CD4-positive, alpha-beta T cell treated with Interleukin-6 for 4 hours (primary cell): Measurements from ENCODE around the gene ZSCAN5B.
"Not testable (repeated sequence)": the region's sequence is repeated elsewhere in the genome, so short reads cannot be mapped to it uniquely, and the experiment has no call there.

ENCODE experiments used
- DNase-seq: peaks from one replicate; pipeline ENCODE4 v3.0.0-alpha.2; 2020; ENCODE audit warnings: mixed read lengths

The ZSCAN5B gene

GRCh38 chr19:56174550-56174949, 23.0 kb downstream of the ZSCAN5B start:
- DNase-seq: no peak

- DNase-seq: no peak
Observed at GRCh38 chr19:56174086-56174485, 23.5 kb downstream of the ZSCAN5B start.

GRCh38 chr19:56170261-56170660, 27.3 kb downstream of the ZSCAN5B start:
- no peak for DNase-seq

- no peak for DNase-seq
Observed at GRCh38 chr19:56167064-56167578, 30.5 kb downstream of the ZSCAN5B start.

GRCh38 chr19:56163097-56163496, 34.5 kb downstream of the ZSCAN5B start:
- DNase-seq: no peak

- peak; percentile 13 for DNase-seq
Observed at GRCh38 chr19:56162258-56162657, 35.3 kb downstream of the ZSCAN5B start.

GRCh38 chr19:56161534-56161933, 36.0 kb downstream of the ZSCAN5B start:
- DNase-seq: no peak

- no peak for DNase-seq
Observed at GRCh38 chr19:56159622-56160271, 37.8 kb downstream of the ZSCAN5B start.

- DNase-seq: no peak
Observed at GRCh38 chr19:56159009-56159559, 38.5 kb downstream of the ZSCAN5B start.

- DNase-seq: no peak
Observed at GRCh38 chr19:56158170-56158757, 39.3 kb downstream of the ZSCAN5B start.

GRCh38 chr19:56156768-56157167, 40.8 kb downstream of the ZSCAN5B start:
- no peak for DNase-seq

GRCh38 chr19:56155124-56155687, 42.4 kb downstream of the ZSCAN5B start:
- no peak for DNase-seq

GRCh38 chr19:56153507-56153906, 44.1 kb downstream of the ZSCAN5B start:
- DNase-seq: no peak

- DNase-seq: no peak
Observed at GRCh38 chr19:56152644-56153043, 44.9 kb downstream of the ZSCAN5B start.

GRCh38 chr19:56150358-56150757, 47.2 kb downstream of the ZSCAN5B start:
- no peak for DNase-seq

GRCh38 chr19:56149656-56150038, 47.9 kb downstream of the ZSCAN5B start:
- DNase-seq: no peak

GRCh38 chr19:56148955-56149655, 48.5 kb downstream of the ZSCAN5B start:
- not testable (repeated sequence) for DNase-seq

- DNase-seq: no peak
Observed at GRCh38 chr19:56148096-56148495, 49.5 kb downstream of the ZSCAN5B start.

- DNase-seq: no peak
Observed at GRCh38 chr19:56147307-56147706, 50.3 kb downstream of the ZSCAN5B start.

GRCh38 chr19:56146904-56147303, 50.7 kb downstream of the ZSCAN5B start:
- DNase-seq: no peak

- no peak for DNase-seq
Observed at GRCh38 chr19:56145698-56146097, 51.9 kb downstream of the ZSCAN5B start.

- DNase-seq: no peak
Observed at GRCh38 chr19:56144831-56145230, 52.8 kb downstream of the ZSCAN5B start.

GRCh38 chr19:56144376-56144775, 53.2 kb downstream of the ZSCAN5B start:
- DNase-seq: no peak
